Ovary (tissue), 9 donors: Measurements from ENCODE around the gene TBL2. TPM values are rescaled to one million over a fixed set of nuclear protein-coding genes. Genes with fewer than 3 reads are reported as not detected.

Experiments used
- DNase-seq, 5 donors: peaks; one replicate each; pipeline ENCODE4 v3.0.0-alpha.2; 2019 to 2020
- H3K27ac ChIP-seq, 2 donors: fragments of 200-600 bp; one replicate each; pipeline versions ENCODE4 v1.5.1 to v1.8.0; 2019 to 2022
- H3K27me3 ChIP-seq: fragments of 200-600 bp; one replicate; pipeline ENCODE4 v1.8.0; 2022
- H3K36me3 ChIP-seq: fragments of 200-600 bp; sonication (generic); one replicate; pipeline ENCODE4 v1.5.1; 2019
- H3K4me1 ChIP-seq: one replicate; pipeline ENCODE4 v1.8.1; 2013; ENCODE audit warnings: mild to moderate bottlenecking, moderate library complexity; ENCODE audit not compliant: insufficient read depth
- H3K4me3 ChIP-seq: fragments of 200-600 bp; sonication (generic); one replicate; pipeline ENCODE4 v1.5.1; 2017
- H3K9me3 ChIP-seq, 2 donors: fragments of 200-600 bp in 1 of 2; sonication (generic) in 1 of 2; one replicate each; pipeline versions ENCODE4 v1.5.1 to v1.8.1; 2013 to 2019; ENCODE audit warnings: mild to moderate bottlenecking in 1 of 2, moderate library complexity in 1 of 2
- CTCF ChIP-seq, 3 donors: fragments of 450-650 bp in 2 of 3; fragments of 200-600 bp in 1 of 3; IDR thresholded peaks; one replicate each; pipeline versions ENCODE4 v1.5.1 to v1.8.0; 2016 to 2022; ENCODE audit warnings: antibody characterized with exemption in 3 of 3, mild to moderate bottlenecking in 1 of 3
- EP300 ChIP-seq: sonication (generic); formaldehyde crosslinking; IDR thresholded peaks from one replicate; pipeline ENCODE4 v1.6.1; 2017; ENCODE audit warnings: antibody characterized with exemption
- POLR2A ChIP-seq: fragments of 450-650 bp; IDR thresholded peaks from one replicate; pipeline ENCODE4 v1.6.1; 2017; ENCODE audit warnings: antibody characterized with exemption, mild to moderate bottlenecking, moderate library complexity
- WGBS, 3 donors: extraction: QIAGEN DNeasy Blood & Tissue Kit in 1 of 3; methylation state at CpG; one replicate each; pipeline versions ENCODE4 v1.1.5 to v1.1.7; 2013 to 2017; 5-methylcytosine and 5-hydroxymethylcytosine counted together
- intact Hi-C, 4 donors: fragments of 100-400 bp; cut with DNase I; formaldehyde crosslinking; loops; one replicate each; pipeline versions ENCODE4 v1.11.0 to v1.15.1; 2022 to 2023
- polyA plus RNA-seq, 2 donors: library from polyadenylated mRNA; stranded (reverse); fragments of 200-250 nt in 1 of 2; fragments of 350-450 nt in 1 of 2; fragmentation: Illumina TruSeq in 1 of 2; extraction: RNeasy Lipid Tissue Mini Kit (QIAGEN cat#74804) in 1 of 2; gene quantifications; one replicate each; pipeline ENCODE4 v1.2.3, GENCODE V29; 2013 to 2014
- total RNA-seq, 7 donors: library from RNA; depleted of rRNA in 2 of 7; stranded (reverse); fragments of >200 nt in 2 of 7; fragmentation: NEBNext Ultra II Directional in 3 of 7; extraction: Animal tissue kit (Norgen Biotek cat#: 25700) in 3 of 7; gene quantifications; one replicate each; pipeline versions ENCODE4 v1.1.0 to v1.2.4, GENCODE V29; 2016 to 2023
- donor health status: DM: no; HTN: no; CAD: no; lungs with moderate emphysema.
- donor health status: DM: no; HTN: no; CAD: no.
- donor health status: Bipolar disorder and iron deficiency.
- donor health status: DM: yes; HTN: yes; CAD: no.
- donor health status: DM: no; HTN: no; CAD: no.
- donor health status: DM: yes; HTN: yes; CAD: no.

TBL2 gene
- total and polyA plus RNA-seq, 9 donors, result 26.6 to 47.3 (median 40.7) TPM

GRCh38 chr7:73521636-73522104 lies 56.7 kb downstream of the TBL2 start:
- Histone ChIP-seq H3K9me3 (no peaks in the 10 kb centered on the region), H3K27me3 (no peaks in the 10 kb centered on the region), H3K4me3 (peak overlapping the region; percentile 75), H3K36me3 (no peaks in the 10 kb centered on the region), H3K27ac (peak overlapping the region; percentile 86 to 96), H3K4me1 (peaks cover 12% of the 10 kb centered on the region)
- WGBS, 3 donors, result 0 to 1% (median 1%) methylated on average over 23 to 62 of the region's 62 CpGs
- TF ChIP-seq CTCF (IDR thresholded peaks at IDR 0.05) (no peak), EP300 (no peak), POLR2A (no peak)
- intact Hi-C loops, result loop anchor here in 1 of 4 donors (10.0 kb wide), 1 partner anchor 53 kb away; the partner anchor contains the start of gene TBL2
- DNase-seq, result no peak

GRCh38 chr7:73520673-73521635 lies 57.4 kb downstream of the TBL2 start:
- intact Hi-C loops, result loop anchor here in 1 of 4 donors (10.0 kb wide), 1 partner anchor 54 kb away; the partner anchor contains the start of gene TBL2
- no peaks in the 10 kb centered on the region for H3K36me3 ChIP-seq
- no peak for TF ChIP-seq EP300
- H3K4me3 ChIP-seq, result peak overlapping the region; percentile 75
- no peaks in the 10 kb centered on the region for H3K27me3 ChIP-seq
- H3K27ac ChIP-seq, result peak overlapping the region; percentile 86 to 96
- peaks cover 12% of the 10 kb centered on the region for H3K4me1 ChIP-seq
- no peaks in the 10 kb centered on the region for H3K9me3 ChIP-seq
- peak in 1 of 5 donors; percentile 27 for DNase-seq
- WGBS, 3 donors, result 0 to 1% (median 0%) methylated on average over 36 of the region's 36 CpGs

GRCh38 chr7:73519867-73520672 lies 58.3 kb downstream of the TBL2 start:
- peak in 2 of 5 donors; percentile 32 to 40 for DNase-seq
- no peaks in the 10 kb centered on the region for H3K27me3 ChIP-seq
- H3K9me3 ChIP-seq, result no peaks in the 10 kb centered on the region
- intact Hi-C loops, result loop anchor here in 1 of 4 donors (10.0 kb wide), 1 partner anchor 55 kb away; the partner anchor contains the start of gene TBL2
- peak overlapping the region; percentile 75 for H3K4me3 ChIP-seq
- peak overlapping the region in 1 of 2 donors; percentile 96 for H3K27ac ChIP-seq
- TF ChIP-seq CTCF (IDR thresholded peaks at IDR 0.05) (no peak), EP300 (no peak)
- H3K36me3 ChIP-seq, result no peaks in the 10 kb centered on the region
- whole genome bisulfite sequencing, 3 donors, result 56 to 61% (median 59%) methylated on average over 18 of the region's 18 CpGs
- peaks cover 13% of the 10 kb centered on the region for H3K4me1 ChIP-seq

- intact Hi-C loops, result no loop called here
- Histone ChIP-seq H3K27me3 (no peaks in the 10 kb centered on the region), H3K9me3 (no peaks in the 10 kb centered on the region), H3K4me1 (peaks cover 13% of the 10 kb centered on the region), H3K27ac (no peak overlapping the region), H3K4me3 (no peak overlapping the region), H3K36me3 (no peaks in the 10 kb centered on the region)
- 59 to 63% (median 63%) methylated on average over 5 of the region's 5 CpGs for WGBS, 3 donors
- TF ChIP-seq POLR2A, result no peak
- DNase-seq, result no peak
Observed at GRCh38 chr7:73518470-73518869, 59.9 kb downstream of the TBL2 start.

Other genes starting within 250 kb of the TBL2 start
- under 1 TPM; 0.12 to 0.57 (median 0.18) TPM for gene FZD9, start 144.8 kb downstream of the TBL2 start, total RNA-seq
- under 1 TPM in 1 of 2 donors, not detected in 1; 0.19 TPM for gene FZD9, start 144.8 kb downstream of the TBL2 start, polyA plus RNA-seq
- 10 to 100 TPM; 37.6 to 89.7 (median 63.3) TPM for gene BAZ1B, start 56.3 kb downstream of the TBL2 start, total RNA-seq
- 10 to 100 TPM; 33.4 to 54.6 TPM for gene BAZ1B, start 56.3 kb downstream of the TBL2 start, polyA plus RNA-seq
- 10 to 100 TPM; 29.5 to 52.4 (median 34.0) TPM for gene BCL7B, start 20.9 kb downstream of the TBL2 start, total RNA-seq
- 10 to 100 TPM; 31.8 to 44.8 TPM for gene BCL7B, start 20.9 kb downstream of the TBL2 start, polyA plus RNA-seq
- gene MLXIPL, start 45.9 kb upstream of the TBL2 start, total RNA-seq, result 10 to 100 TPM in 2 of 7 donors, 1 to 10 TPM in 4, under 1 TPM in 1; 0.71 to 49.6 (median 5.4) TPM
- under 1 TPM; 0.27 to 0.71 TPM for gene MLXIPL, start 45.9 kb upstream of the TBL2 start, polyA plus RNA-seq
- 1 to 10 TPM; 4.7 to 8.8 (median 6.3) TPM for gene VPS37D, start 89.3 kb upstream of the TBL2 start, total RNA-seq
- gene VPS37D, start 89.3 kb upstream of the TBL2 start, polyA plus RNA-seq, result 1 to 10 TPM in 1 of 2 donors, under 1 TPM in 1; 0.28 to 6.1 TPM
- gene DNAJC30, start 104.9 kb upstream of the TBL2 start, total RNA-seq, result 10 to 100 TPM in 5 of 7 donors, 1 to 10 TPM in 2; 7.1 to 16.1 (median 13.0) TPM
- 1 to 10 TPM; 7.5 to 8.8 TPM for gene DNAJC30, start 104.9 kb upstream of the TBL2 start, polyA plus RNA-seq
- gene BUD23, start 105.0 kb upstream of the TBL2 start, total RNA-seq, result 10 to 100 TPM; 19.8 to 62.9 (median 53.3) TPM
- gene BUD23, start 105.0 kb upstream of the TBL2 start, polyA plus RNA-seq, result 10 to 100 TPM; 49.0 to 52.3 TPM
- 10 to 100 TPM in 1 of 7 donors, 1 to 10 TPM in 6; 4.5 to 11.3 (median 6.4) TPM for gene STX1A, start 141.1 kb upstream of the TBL2 start, total RNA-seq
- 1 to 10 TPM; 1.6 to 5.1 TPM for gene STX1A, start 141.1 kb upstream of the TBL2 start, polyA plus RNA-seq
- gene ABHD11, start 160.2 kb upstream of the TBL2 start, total RNA-seq, result 10 to 100 TPM in 4 of 7 donors, 1 to 10 TPM in 3; 8.0 to 34.6 (median 11.4) TPM
- gene ABHD11, start 160.2 kb upstream of the TBL2 start, polyA plus RNA-seq, result 10 to 100 TPM; 10.7 to 11.9 TPM
- gene CLDN3, start 191.7 kb upstream of the TBL2 start, total RNA-seq, result 100 to 1,000 TPM in 1 of 7 donors, 10 to 100 TPM in 1, 1 to 10 TPM in 3, not detected in 2; 3.3 to 253 (median 8.2) TPM
- under 1 TPM in 1 of 2 donors, not detected in 1; 0.30 TPM for gene CLDN3, start 191.7 kb upstream of the TBL2 start, polyA plus RNA-seq